ENCODE results near the gene SASH1.
A peak's percentile ranks its signal among the peaks of the same experiment; 100 is the strongest.

The SASH1 gene

GRCh38 chr6:148530394-148530953 lies 187.8 kb downstream of the SASH1 start:
- H3K9me2 ChIP-seq (replicated peaks; ENCODE audit: insufficient read depth, low read length), result no peaks in the 10 kb centered on the region
- no peaks in the 10 kb centered on the region for H3K36me3 ChIP-seq (replicated peaks; ENCODE audit: insufficient read depth, low read length)
- no peaks in the 10 kb centered on the region for H3K79me2 ChIP-seq (ENCODE audit: low read length)
- H3K27me3 ChIP-seq (replicated peaks; ENCODE audit: insufficient read depth, low read length), result no peaks in the 10 kb centered on the region
- no peaks in the 10 kb centered on the region for H3F3A ChIP-seq (ENCODE audit: insufficient read depth, low read length)
- H2AFZ ChIP-seq (ENCODE audit: low read length), result no peak overlapping the region
- TF ChIP-seq EZH2 (optimal IDR thresholded peaks at IDR 0.05; ENCODE audit: low read depth, low read length), result no peak
- TF ChIP-seq, protein P1, sequence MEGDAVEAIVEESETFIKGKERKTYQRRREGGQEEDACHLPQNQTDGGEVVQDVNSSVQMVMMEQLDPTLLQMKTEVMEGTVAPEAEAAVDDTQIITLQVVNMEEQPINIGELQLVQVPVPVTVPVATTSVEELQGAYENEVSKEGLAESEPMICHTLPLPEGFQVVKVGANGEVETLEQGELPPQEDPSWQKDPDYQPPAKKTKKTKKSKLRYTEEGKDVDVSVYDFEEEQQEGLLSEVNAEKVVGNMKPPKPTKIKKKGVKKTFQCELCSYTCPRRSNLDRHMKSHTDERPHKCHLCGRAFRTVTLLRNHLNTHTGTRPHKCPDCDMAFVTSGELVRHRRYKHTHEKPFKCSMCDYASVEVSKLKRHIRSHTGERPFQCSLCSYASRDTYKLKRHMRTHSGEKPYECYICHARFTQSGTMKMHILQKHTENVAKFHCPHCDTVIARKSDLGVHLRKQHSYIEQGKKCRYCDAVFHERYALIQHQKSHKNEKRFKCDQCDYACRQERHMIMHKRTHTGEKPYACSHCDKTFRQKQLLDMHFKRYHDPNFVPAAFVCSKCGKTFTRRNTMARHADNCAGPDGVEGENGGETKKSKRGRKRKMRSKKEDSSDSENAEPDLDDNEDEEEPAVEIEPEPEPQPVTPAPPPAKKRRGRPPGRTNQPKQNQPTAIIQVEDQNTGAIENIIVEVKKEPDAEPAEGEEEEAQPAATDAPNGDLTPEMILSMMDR (IDR thresholded peaks at IDR 0.05; ENCODE audit: low read length), result no peak
- no peak for TF ChIP-seq EZH2phosphoT487 (IDR thresholded peaks at IDR 0.05; ENCODE audit: low read length)
- H3K27ac ChIP-seq (ENCODE audit: low read length), result no peak overlapping the region
- no peak overlapping the region for H3K4me3 ChIP-seq (ENCODE audit: low read length)
- H4K20me1 ChIP-seq (ENCODE audit: insufficient read depth, low read length), result no peaks in the 10 kb centered on the region
- H3K9ac ChIP-seq (ENCODE audit: low read length), result no peak overlapping the region
- peak; percentile 10 for DNase-seq
- H3K4me1 ChIP-seq (ENCODE audit: low read length), result no peaks in the 10 kb centered on the region
- no peak overlapping the region for H3K4me2 ChIP-seq (ENCODE audit: low read depth, low read length)
- H3K9me3 ChIP-seq (replicated peaks; ENCODE audit: insufficient read depth, low read length), result no peaks in the 10 kb centered on the region

DNA sequence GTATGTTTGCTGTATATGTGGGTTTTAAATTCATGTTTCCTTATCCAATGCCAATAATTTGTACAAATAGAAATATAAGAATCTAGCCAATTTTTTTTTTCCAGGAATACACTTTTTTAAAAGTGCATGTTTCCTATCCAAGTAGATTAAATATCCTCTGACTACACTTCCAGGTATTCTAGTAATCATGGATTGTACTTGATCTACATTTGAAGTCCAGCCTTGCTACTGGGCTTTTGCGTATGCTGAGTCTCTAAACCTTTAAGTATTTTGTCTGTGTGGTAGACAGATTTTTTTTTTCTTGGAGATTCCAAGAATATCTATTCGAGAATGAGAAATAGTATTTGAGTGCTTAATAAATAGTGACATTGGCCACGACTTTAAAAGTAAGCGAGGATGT lies 188.3 kb downstream of the SASH1 start:
- no peak overlapping the region for H3K4me2 ChIP-seq (ENCODE audit: low read depth, low read length)
- no peaks in the 10 kb centered on the region for H3F3A ChIP-seq (ENCODE audit: insufficient read depth, low read length)
- no peak overlapping the region for H3K4me3 ChIP-seq (ENCODE audit: low read length)
- H3K79me2 ChIP-seq (ENCODE audit: low read length), result no peaks in the 10 kb centered on the region
- no peaks in the 10 kb centered on the region for H4K20me1 ChIP-seq (ENCODE audit: insufficient read depth, low read length)
- H3K4me1 ChIP-seq (ENCODE audit: low read length), result no peaks in the 10 kb centered on the region
- no peak overlapping the region for H2AFZ ChIP-seq (ENCODE audit: low read length)
- H3K36me3 ChIP-seq (replicated peaks; ENCODE audit: insufficient read depth, low read length), result no peaks in the 10 kb centered on the region
- DNase-seq, result no peak
- TF ChIP-seq, protein P1 (IDR thresholded peaks at IDR 0.05; ENCODE audit: low read length), result no peak
- TF ChIP-seq EZH2phosphoT487 (IDR thresholded peaks at IDR 0.05; ENCODE audit: low read length), result no peak
- TF ChIP-seq EZH2 (optimal IDR thresholded peaks at IDR 0.05; ENCODE audit: low read depth, low read length), result no peak
- H3K9me3 ChIP-seq (replicated peaks; ENCODE audit: insufficient read depth, low read length), result no peaks in the 10 kb centered on the region
- H3K27me3 ChIP-seq (replicated peaks; ENCODE audit: insufficient read depth, low read length), result no peaks in the 10 kb centered on the region
- no peak overlapping the region for H3K27ac ChIP-seq (ENCODE audit: low read length)
- H3K9me2 ChIP-seq (replicated peaks; ENCODE audit: insufficient read depth, low read length), result no peaks in the 10 kb centered on the region
- H3K9ac ChIP-seq (ENCODE audit: low read length), result no peak overlapping the region

GRCh38 chr6:148532698-148533097 lies 190.1 kb downstream of the SASH1 start:
- no peak for DNase-seq
- H3K36me3 ChIP-seq (replicated peaks; ENCODE audit: insufficient read depth, low read length), result no peaks in the 10 kb centered on the region
- no peaks in the 10 kb centered on the region for H3K4me1 ChIP-seq (ENCODE audit: low read length)
- H3K9ac ChIP-seq (ENCODE audit: low read length), result no peak overlapping the region
- H3K4me3 ChIP-seq (ENCODE audit: low read length), result no peak overlapping the region
- TF ChIP-seq EZH2 (optimal IDR thresholded peaks at IDR 0.05; ENCODE audit: low read depth, low read length) (no peak), EZH2phosphoT487 (IDR thresholded peaks at IDR 0.05; ENCODE audit: low read length) (no peak)
- TF ChIP-seq, protein P1 (IDR thresholded peaks at IDR 0.05; ENCODE audit: low read length), result no peak
- no peaks in the 10 kb centered on the region for H4K20me1 ChIP-seq (ENCODE audit: insufficient read depth, low read length)
- no peaks in the 10 kb centered on the region for H3K79me2 ChIP-seq (ENCODE audit: low read length)
- H2AFZ ChIP-seq (ENCODE audit: low read length), result no peak overlapping the region
- H3K4me2 ChIP-seq (ENCODE audit: low read depth, low read length), result no peak overlapping the region
- no peaks in the 10 kb centered on the region for H3K9me2 ChIP-seq (replicated peaks; ENCODE audit: insufficient read depth, low read length)
- H3K27me3 ChIP-seq (replicated peaks; ENCODE audit: insufficient read depth, low read length), result no peaks in the 10 kb centered on the region
- H3F3A ChIP-seq (ENCODE audit: insufficient read depth, low read length), result no peaks in the 10 kb centered on the region
- no peaks in the 10 kb centered on the region for H3K9me3 ChIP-seq (replicated peaks; ENCODE audit: insufficient read depth, low read length)
- no peak overlapping the region for H3K27ac ChIP-seq (ENCODE audit: low read length)
